GM18505 (cell line): ENCODE data around the gene STMP1.

Experiments used
- ATAC-seq: cut with Tn5 transposase; IDR thresholded peaks from one replicate; pipeline ENCODE4 v1.9.1; 2021; ENCODE audit not compliant: unreplicated experiment
- POLR2A ChIP-seq: IDR thresholded peaks from 4 replicates; pipeline ENCODE4 v1.6.1; 2011; ENCODE audit warnings: borderline replicate concordance; ENCODE audit not compliant: insufficient read depth, insufficient read length; ENCODE audit errors: extremely low read depth

Gene STMP1

GRCh38 chr7:135716677-135717238 is 54.4 kb downstream of the STMP1 start:
- no peak for TF ChIP-seq POLR2A
- ATAC-seq, result no peak

GRCh38 chr7:135717693-135718092 is 55.4 kb downstream of the STMP1 start:
- no peak for TF ChIP-seq POLR2A
- no peak for ATAC-seq

GRCh38 chr7:135718219-135718618 is 55.9 kb downstream of the STMP1 start:
- no peak for ATAC-seq
- no peak for TF ChIP-seq POLR2A

DNA sequence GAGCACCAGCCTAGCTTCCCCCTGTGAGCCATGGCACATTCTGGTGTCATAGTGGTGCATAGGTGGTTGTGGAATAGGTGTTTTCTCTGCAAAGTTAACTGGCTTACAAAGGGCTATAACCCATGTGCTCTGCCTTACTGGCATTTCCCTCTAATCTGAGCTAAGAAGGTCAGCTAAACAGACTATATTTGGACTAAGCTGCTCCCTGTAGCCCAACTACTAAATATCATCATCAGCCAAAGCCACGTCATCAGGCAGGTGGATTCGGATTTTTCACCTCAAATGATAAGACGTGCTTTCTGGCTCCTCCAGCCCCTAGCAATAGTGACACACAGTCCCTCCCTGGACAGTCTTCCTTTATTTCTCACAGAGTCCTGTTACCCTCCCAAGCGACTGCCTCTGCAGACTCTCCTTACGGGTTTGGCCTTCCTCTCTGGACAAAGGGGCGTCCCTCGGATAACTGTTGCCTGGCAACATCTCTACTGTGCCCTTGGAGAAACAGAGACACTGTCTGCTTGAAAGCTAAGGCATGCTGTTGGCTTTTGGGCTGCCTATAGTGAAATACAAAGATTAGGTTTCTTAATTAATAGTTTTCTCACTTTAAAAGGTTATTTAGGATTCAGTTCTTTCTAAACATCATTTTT is 56.6 kb downstream of the STMP1 start:
- ATAC-seq, result no peak

GRCh38 chr7:135719688-135720087 is 57.4 kb downstream of the STMP1 start:
- no peak for ATAC-seq
- TF ChIP-seq POLR2A, result no peak

More for the DNA sequence above, 56.6 kb downstream of the STMP1 start:
- no peak for TF ChIP-seq POLR2A

GRCh38 chr7:135721198-135721820 is 59.0 kb downstream of the STMP1 start:
- no peak for TF ChIP-seq POLR2A
- no peak for ATAC-seq

DNA sequence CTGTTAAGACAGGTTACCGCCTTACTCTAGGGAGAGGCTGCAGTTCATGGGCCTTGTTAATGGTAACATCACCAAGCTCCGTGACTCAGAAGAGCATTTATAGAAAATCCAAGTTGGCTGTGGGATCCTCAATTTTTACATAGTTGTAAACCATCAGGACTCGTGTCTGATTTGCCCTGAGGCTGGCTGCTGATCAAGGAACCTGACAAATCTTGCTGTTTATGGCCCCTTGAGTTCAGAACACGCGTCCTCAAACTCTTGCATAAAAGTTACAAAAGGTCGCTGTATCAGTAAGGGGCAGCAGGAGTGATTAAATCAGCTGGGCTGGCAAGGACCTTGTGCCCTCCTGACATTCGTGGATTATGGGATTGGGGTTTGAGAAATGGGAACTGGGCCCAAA is 61.1 kb downstream of the STMP1 start:
- no peak for TF ChIP-seq POLR2A
- no peak for ATAC-seq
